Mesenchymal stem cell (in vitro differentiated cells and primary cell): ENCODE data around the gene COX6A1. TPM values are rescaled to one million over a fixed set of nuclear protein-coding genes. Genes with fewer than 3 reads are reported as not detected.

Experiments used
- DNase-seq: peaks from one replicate; pipeline ENCODE4 v3.0.0-alpha.2; 2013
- H2AFZ ChIP-seq: one replicate; pipeline ENCODE4 v1.6.1; 2013; ENCODE audit warnings: low read depth, mild to moderate bottlenecking, control low read depth, inconsistent platforms, low read length, moderate library complexity
- H2AK5ac ChIP-seq: 2 replicates; pipeline ENCODE4 v1.6.1; 2013; ENCODE audit warnings: low read length, moderate library complexity, mild to moderate bottlenecking, inconsistent platforms; ENCODE audit not compliant: severe bottlenecking
- H2BK120ac ChIP-seq: one replicate; pipeline ENCODE4 v1.6.1; 2013; ENCODE audit warnings: low read depth, mild to moderate bottlenecking, inconsistent platforms, low read length, moderate library complexity
- H2BK12ac ChIP-seq, 2 experiments: one replicate each; pipeline ENCODE4 v1.6.1; 2013; ENCODE audit warnings: inconsistent platforms in 2 of 2, low read length in 2 of 2, mild to moderate bottlenecking in 2 of 2, moderate library complexity in 2 of 2, control low read depth in 1 of 2
- H2BK15ac ChIP-seq: one replicate; pipeline ENCODE4 v1.6.1; 2013; ENCODE audit warnings: mild to moderate bottlenecking, low read depth, inconsistent platforms; ENCODE audit not compliant: poor library complexity, severe bottlenecking
- H2BK5ac ChIP-seq: 2 replicates; pipeline ENCODE4 v1.6.1; 2013; ENCODE audit warnings: low read depth, mild to moderate bottlenecking, low read length, control low read depth, inconsistent platforms; ENCODE audit not compliant: poor library complexity, severe bottlenecking
- H3K14ac ChIP-seq, 2 experiments: one replicate each; pipeline ENCODE4 v1.6.1; 2013; ENCODE audit warnings: inconsistent platforms in 2 of 2, low read length in 2 of 2, control low read depth in 1 of 2, mild to moderate bottlenecking in 1 of 2, moderate library complexity in 1 of 2
- H3K18ac ChIP-seq, 2 experiments: one replicate each; pipeline ENCODE4 v1.6.1; 2013; ENCODE audit warnings: inconsistent platforms in 2 of 2, low read length in 2 of 2, control low read depth in 1 of 2, low read depth in 1 of 2, mild to moderate bottlenecking in 1 of 2
- H3K23ac ChIP-seq, 2 experiments: one replicate each; pipeline ENCODE4 v1.6.1; 2013; ENCODE audit warnings: inconsistent platforms in 2 of 2, low read length in 2 of 2, mild to moderate bottlenecking in 2 of 2, moderate library complexity in 2 of 2, control low read depth in 1 of 2
- H3K27ac ChIP-seq: 2 replicates; pipeline ENCODE4 v1.5.1; 2013; ENCODE audit warnings: mild to moderate bottlenecking, moderate library complexity, low read length, control low read depth, inconsistent platforms; ENCODE audit not compliant: poor library complexity, severe bottlenecking
- H3K27me3 ChIP-seq, 2 experiments: 2 replicates each; pipeline versions ENCODE4 v1.6.1 to v1.7.0; 2013; ENCODE audit warnings: low read length in 2 of 2, mild to moderate bottlenecking in 2 of 2, moderate library complexity in 2 of 2, control low read depth in 1 of 2, inconsistent platforms in 1 of 2; ENCODE audit not compliant: control insufficient read depth in 1 of 2, insufficient read depth in 1 of 2
- H3K36me3 ChIP-seq, 2 experiments: 2 replicates each; pipeline versions ENCODE4 v1.6.1 to v1.7.0; 2013; ENCODE audit warnings: low read length in 2 of 2, control low read depth in 1 of 2, inconsistent platforms in 1 of 2, low read depth in 1 of 2, mild to moderate bottlenecking in 1 of 2; ENCODE audit not compliant: insufficient read depth in 2 of 2, control insufficient read depth in 1 of 2
- H3K4ac ChIP-seq, 2 experiments: one replicate each; pipeline ENCODE4 v1.6.1; 2013; ENCODE audit warnings: inconsistent platforms in 2 of 2, low read length in 2 of 2, mild to moderate bottlenecking in 2 of 2, moderate library complexity in 2 of 2, control low read depth in 1 of 2, low read depth in 1 of 2
- H3K4me1 ChIP-seq: 2 replicates; pipeline ENCODE4 v1.6.1; 2013; ENCODE audit warnings: low read depth, low read length, control low read depth; ENCODE audit not compliant: control insufficient read depth, insufficient read depth
- H3K4me2 ChIP-seq: 2 replicates; pipeline ENCODE4 v1.6.1; 2013; ENCODE audit warnings: low read length, mild to moderate bottlenecking, inconsistent platforms; ENCODE audit not compliant: poor library complexity, severe bottlenecking
- H3K4me3 ChIP-seq, 2 experiments: 2 replicates each; pipeline versions ENCODE4 v1.5.1 to v1.7.0; 2013; ENCODE audit warnings: low read length in 2 of 2, mild to moderate bottlenecking in 2 of 2, control low read depth in 1 of 2, low read depth in 1 of 2; ENCODE audit not compliant: insufficient read depth in 1 of 2
- H3K79me1 ChIP-seq: replicated peaks from 2 replicates; pipeline ENCODE4 v1.6.1; 2013; ENCODE audit warnings: mild to moderate bottlenecking, control low read depth, low read length, inconsistent platforms; ENCODE audit not compliant: poor library complexity, severe bottlenecking
- H3K9ac ChIP-seq: 2 replicates; pipeline ENCODE4 v1.7.0; 2013; ENCODE audit warnings: mild to moderate bottlenecking, low read length, moderate library complexity
- H3K9me3 ChIP-seq: 2 replicates; pipeline ENCODE4 v1.7.0; 2013; ENCODE audit warnings: mild to moderate bottlenecking, low read length; ENCODE audit not compliant: control insufficient read depth
- H4K8ac ChIP-seq: one replicate; pipeline ENCODE4 v1.6.1; 2013; ENCODE audit warnings: inconsistent platforms, mild to moderate bottlenecking, low read length, moderate library complexity
- H4K91ac ChIP-seq: one replicate; pipeline ENCODE4 v1.6.1; 2013; ENCODE audit warnings: mild to moderate bottlenecking, low read length, inconsistent platforms
- WGBS: methylation state at CpG from one replicate; pipeline ENCODE4 v1.1.7; 2013; ENCODE audit warnings: mixed read lengths; 5-methylcytosine and 5-hydroxymethylcytosine counted together
- polyA plus RNA-seq, 2 experiments: library from polyadenylated mRNA; stranded (reverse); fragments of 200-250 nt; gene quantifications; one replicate each; pipeline ENCODE4 v1.2.3, GENCODE V29; 2013

The COX6A1 gene
- polyA plus RNA-seq (2013, experiment 1 of 2) = 718 TPM
- 727 TPM for polyA plus RNA-seq (2013, experiment 2 of 2)

DNA sequence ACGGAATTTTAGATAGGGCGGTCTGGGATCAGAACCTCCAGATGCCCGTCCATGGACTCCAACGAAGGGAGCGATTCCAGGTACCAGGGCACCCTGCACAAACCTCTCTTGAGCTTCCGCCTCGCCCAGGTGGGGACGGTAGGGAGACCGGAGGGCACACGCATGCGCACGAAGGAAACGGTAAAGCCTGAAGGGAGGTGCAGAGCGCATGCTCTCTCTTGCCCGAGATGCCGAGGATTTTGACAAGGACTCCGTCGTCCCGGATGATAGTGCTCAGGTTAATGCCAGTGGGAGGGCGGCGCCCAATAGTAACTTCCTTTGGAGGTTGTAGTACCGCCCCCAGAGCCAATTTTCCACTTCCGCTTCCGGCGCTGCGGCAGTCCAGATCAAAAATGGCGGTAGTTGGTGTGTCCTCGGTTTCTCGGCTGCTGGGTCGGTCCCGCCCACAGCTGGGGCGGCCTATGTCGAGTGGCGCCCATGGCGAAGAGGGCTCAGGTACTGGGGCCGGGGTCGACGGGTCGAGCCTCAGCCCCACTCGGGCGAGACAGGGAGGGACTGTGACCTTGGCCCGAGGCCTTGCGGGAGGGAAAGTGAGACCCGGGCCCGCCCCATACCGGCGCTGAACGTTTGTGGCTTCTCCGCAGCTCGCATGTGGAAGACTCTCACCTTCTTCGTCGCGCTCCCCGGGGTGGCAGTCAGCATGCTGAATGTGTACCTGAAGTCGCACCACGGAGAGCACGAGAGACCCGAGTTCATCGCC lies at the start of gene COX6A1:
Gene COX6A1 (plus strand): TSS at position 379 of the 760 bp plus-strand sequence. CDS start 14 bp downstream, at position 393.
- WGBS = under 1% methylated on average over 58 of the region's 59 CpGs
- H3K79me1 ChIP-seq = peaks cover 1% of the 10 kb centered on the region
- peak within 1 kb of the TSS in 1 of 2 experiments; percentile 78 for H3K14ac ChIP-seq
- H4K8ac ChIP-seq = peak within 1 kb of the TSS; percentile 83
- peak within 1 kb of the TSS; percentile 50 to 52 for H3K4ac ChIP-seq
- no peak within 1 kb of the TSS for H2AK5ac ChIP-seq
- peaks cover 5% of the 10 kb centered on the region for H3K4me1 ChIP-seq
- no peak within 1 kb of the TSS for H2BK12ac ChIP-seq
- H3K4me3 ChIP-seq = peak within 1 kb of the TSS; percentile 92
- peaks cover 5 to 22% of the 10 kb centered on the region in 2 experiments for H3K36me3 ChIP-seq
- H3K27me3 ChIP-seq = peaks cover 0 to 5% of the 10 kb centered on the region in 2 experiments
- H2BK15ac ChIP-seq = no peak within 1 kb of the TSS
- H3K4me2 ChIP-seq = peak within 1 kb of the TSS; percentile 88
- H3K23ac ChIP-seq = no peak within 1 kb of the TSS
- no peak within 1 kb of the TSS for H4K91ac ChIP-seq
- H3K9me3 ChIP-seq = no peaks in the 10 kb centered on the region
- peak; percentile 98 for DNase-seq
- H2BK5ac ChIP-seq = no peak within 1 kb of the TSS
- H3K9ac ChIP-seq = peak within 1 kb of the TSS; percentile 93
- H2BK120ac ChIP-seq = no peak within 1 kb of the TSS
- H3K27ac ChIP-seq = peak within 1 kb of the TSS; percentile 65
- H2AFZ ChIP-seq = peak within 1 kb of the TSS; percentile 77
- peak within 1 kb of the TSS in 1 of 2 experiments; percentile 81 for H3K18ac ChIP-seq

DNA sequence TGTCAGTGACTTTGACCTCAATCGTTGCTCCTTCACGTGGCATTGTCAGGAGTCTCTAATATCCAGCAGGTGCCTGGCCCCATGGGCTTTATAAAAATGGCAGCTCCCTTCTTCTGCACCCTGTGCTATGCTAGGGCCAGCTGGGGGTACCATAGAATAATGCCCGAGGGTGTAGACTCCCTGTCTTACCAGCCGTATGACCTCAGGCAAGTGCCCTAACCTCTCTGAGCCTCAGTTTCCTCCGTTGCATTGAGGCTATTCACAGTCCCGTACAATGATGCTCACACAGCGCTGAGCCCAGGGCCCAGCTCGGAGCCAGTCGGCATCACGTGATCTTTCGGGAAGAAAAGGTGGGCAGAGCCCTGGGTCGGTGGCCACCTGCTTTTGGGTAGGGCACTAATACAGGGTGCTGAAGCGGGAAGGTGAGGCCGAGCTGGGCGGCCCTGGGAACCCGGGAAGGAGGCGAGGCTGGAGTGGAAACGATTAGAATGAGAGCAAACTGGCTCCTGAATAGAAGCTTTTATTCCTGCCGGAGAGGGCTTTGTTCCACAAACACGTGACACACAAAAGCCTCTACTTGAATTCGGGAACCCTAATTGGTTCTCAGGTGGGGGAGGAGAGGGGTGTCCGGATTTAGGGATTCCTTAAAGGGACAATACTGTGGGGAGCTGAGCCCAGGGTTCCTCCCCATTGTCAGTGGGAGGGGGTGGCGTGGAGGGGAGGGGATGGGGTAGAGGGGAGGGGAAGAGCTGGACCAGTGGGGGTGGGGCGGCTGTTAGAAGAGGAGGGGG lies 49.0 kb upstream of the COX6A1 start:
- Histone ChIP-seq H4K8ac (no peak overlapping the region), H3K9ac (no peak overlapping the region), H2AFZ (no peak overlapping the region), H2BK120ac (no peak overlapping the region), H4K91ac (no peak overlapping the region), H3K27ac (no peak overlapping the region), H2BK15ac (no peak overlapping the region), H2BK5ac (no peak overlapping the region), H3K18ac (peak overlapping the region in 1 of 2 experiments; percentile 62), H3K4me3 (no peak overlapping the region), H3K9me3 (no peaks in the 10 kb centered on the region), H3K4ac (no peak overlapping the region), H2BK12ac (no peak overlapping the region), H3K14ac (no peak overlapping the region), H3K4me2 (no peak overlapping the region), H3K27me3 (peaks cover 32 to 51% of the 10 kb centered on the region in 2 experiments), H3K36me3 (no peaks in the 10 kb centered on the region), H3K4me1 (peaks cover 4% of the 10 kb centered on the region), H3K23ac (no peak overlapping the region), H3K79me1 (no peaks in the 10 kb centered on the region), H2AK5ac (no peak overlapping the region)
- 12% methylated on average over 24 of the region's 24 CpGs for WGBS
- DNase-seq = no peak

- no peak overlapping the region for H2BK120ac ChIP-seq
- 94% methylated on average over 1 of the region's 1 CpG for WGBS
- no peak overlapping the region for H2AK5ac ChIP-seq
- no peak overlapping the region for H3K23ac ChIP-seq
- no peak for DNase-seq
- H3K36me3 ChIP-seq = no peaks in the 10 kb centered on the region
- H3K27me3 ChIP-seq = peaks cover 44 to 66% of the 10 kb centered on the region in 2 experiments
- H3K14ac ChIP-seq = no peak overlapping the region
- H3K4me3 ChIP-seq = no peak overlapping the region
- no peak overlapping the region for H2AFZ ChIP-seq
- H3K27ac ChIP-seq = no peak overlapping the region
- no peak overlapping the region for H2BK5ac ChIP-seq
- no peak overlapping the region for H4K91ac ChIP-seq
- no peak overlapping the region for H3K4me2 ChIP-seq
- no peak overlapping the region for H3K4ac ChIP-seq
- H3K9me3 ChIP-seq = no peaks in the 10 kb centered on the region
- no peak overlapping the region for H2BK15ac ChIP-seq
- H3K4me1 ChIP-seq = peaks cover 4% of the 10 kb centered on the region
- H3K79me1 ChIP-seq = no peaks in the 10 kb centered on the region
- no peak overlapping the region for H4K8ac ChIP-seq
- H2BK12ac ChIP-seq = no peak overlapping the region
- no peak overlapping the region for H3K9ac ChIP-seq
- H3K18ac ChIP-seq = no peak overlapping the region
Observed at GRCh38 chr12:120390540-120391120, 47.3 kb upstream of the COX6A1 start.
